Measurements from ENCODE around the gene C16orf86.

Gene C16orf86

GRCh38 chr16:67653128-67653788 is 13.4 kb upstream of the C16orf86 start:
- no peak for DNase-seq (ENCODE audit: low read depth)
- TF ChIP-seq CTCF (IDR thresholded peaks at IDR 0.05; ENCODE audit: control insufficient read depth, extremely low read depth, insufficient read depth) = no peak; the same call in 1 of the 2 replicates
- peak overlapping the region; percentile 63 for H3K4me3 ChIP-seq (ENCODE audit: low read depth, low read length)

- H3K4me3 ChIP-seq (ENCODE audit: low read depth, low read length) = peak overlapping the region; percentile 63
- DNase-seq (ENCODE audit: low read depth) = no peak
These were observed 12.7 kb upstream of the C16orf86 start for GRCh38 chr16:67653789-67654402.

DNA sequence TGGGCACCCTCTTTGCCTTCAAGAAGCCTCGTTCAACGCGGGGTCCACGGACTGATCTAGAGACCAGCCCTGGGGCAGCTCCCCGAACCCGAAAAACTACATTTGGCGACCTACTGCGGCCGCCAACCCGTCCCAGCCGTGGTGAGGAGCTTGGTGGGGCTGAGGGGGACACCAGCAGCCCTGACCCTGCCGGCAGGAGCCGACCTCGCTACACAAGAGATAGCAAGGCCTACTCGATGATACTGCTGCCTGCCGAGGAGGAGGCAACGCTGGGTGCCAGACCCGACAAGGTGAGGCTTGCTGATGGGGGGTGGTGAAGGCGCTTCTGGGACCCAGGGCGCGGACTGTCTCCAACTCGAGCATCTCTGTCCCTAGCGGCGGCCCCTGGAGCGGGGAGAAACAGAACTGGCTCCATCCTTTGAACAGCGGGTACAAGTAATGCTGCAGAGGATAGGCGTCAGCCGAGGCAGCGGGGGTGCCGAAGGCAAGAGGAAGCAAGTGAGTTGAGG is 12.2 kb upstream of the C16orf86 start:
- no peak for DNase-seq (ENCODE audit: low read depth)
- no peak overlapping the region for H3K4me3 ChIP-seq (ENCODE audit: low read depth, low read length)
- no peak for TF ChIP-seq CTCF (IDR thresholded peaks at IDR 0.05; ENCODE audit: control insufficient read depth, extremely low read depth, insufficient read depth)

More at GRCh38 chr16:67653789-67654402, 12.7 kb upstream of the C16orf86 start:
- TF ChIP-seq CTCF (IDR thresholded peaks at IDR 0.05; ENCODE audit: control insufficient read depth, extremely low read depth, insufficient read depth) = no peak

- no peak for TF ChIP-seq CTCF (IDR thresholded peaks at IDR 0.05; ENCODE audit: control insufficient read depth, extremely low read depth, insufficient read depth)
- no peak for DNase-seq (ENCODE audit: low read depth)
- no peak overlapping the region for H3K4me3 ChIP-seq (ENCODE audit: low read depth, low read length)
These were observed 11.3 kb upstream of the C16orf86 start for GRCh38 chr16:67655363-67655762.

- TF ChIP-seq CTCF (IDR thresholded peaks at IDR 0.05; ENCODE audit: control insufficient read depth, extremely low read depth, insufficient read depth) = no peak
- H3K4me3 ChIP-seq (ENCODE audit: low read depth, low read length) = no peak overlapping the region
- no peak for DNase-seq (ENCODE audit: low read depth)
These were observed 10.1 kb upstream of the C16orf86 start for GRCh38 chr16:67656344-67657016.

- TF ChIP-seq CTCF (IDR thresholded peaks at IDR 0.05; ENCODE audit: control insufficient read depth, extremely low read depth, insufficient read depth) = no peak
- H3K4me3 ChIP-seq (ENCODE audit: low read depth, low read length) = no peak overlapping the region
- DNase-seq (ENCODE audit: low read depth) = no peak
These were observed 9.5 kb upstream of the C16orf86 start for GRCh38 chr16:67657017-67657608.

All from LNCaP clone FGC (cell line).